LNCaP clone FGC (cell line): ENCODE data around the gene MIA.
A peak's percentile ranks its signal among the peaks of the same experiment; 100 is the strongest.

Source experiments
- DNase-seq: peaks from one replicate; pipeline ENCODE4 v3.0.0-alpha.2; 2011; ENCODE audit warnings: low read depth
- H3K4me3 ChIP-seq: 2 replicates; pipeline ENCODE4 v1.5.1; 2011; ENCODE audit warnings: mild to moderate bottlenecking, low read depth, low read length, control low read depth
- CTCF ChIP-seq: IDR thresholded peaks from 2 replicates; pipeline ENCODE4 v1.5.1; 2012; ENCODE audit warnings: mild to moderate bottlenecking; ENCODE audit not compliant: control insufficient read depth, insufficient read depth; ENCODE audit errors: extremely low read depth

The MIA gene

DNA sequence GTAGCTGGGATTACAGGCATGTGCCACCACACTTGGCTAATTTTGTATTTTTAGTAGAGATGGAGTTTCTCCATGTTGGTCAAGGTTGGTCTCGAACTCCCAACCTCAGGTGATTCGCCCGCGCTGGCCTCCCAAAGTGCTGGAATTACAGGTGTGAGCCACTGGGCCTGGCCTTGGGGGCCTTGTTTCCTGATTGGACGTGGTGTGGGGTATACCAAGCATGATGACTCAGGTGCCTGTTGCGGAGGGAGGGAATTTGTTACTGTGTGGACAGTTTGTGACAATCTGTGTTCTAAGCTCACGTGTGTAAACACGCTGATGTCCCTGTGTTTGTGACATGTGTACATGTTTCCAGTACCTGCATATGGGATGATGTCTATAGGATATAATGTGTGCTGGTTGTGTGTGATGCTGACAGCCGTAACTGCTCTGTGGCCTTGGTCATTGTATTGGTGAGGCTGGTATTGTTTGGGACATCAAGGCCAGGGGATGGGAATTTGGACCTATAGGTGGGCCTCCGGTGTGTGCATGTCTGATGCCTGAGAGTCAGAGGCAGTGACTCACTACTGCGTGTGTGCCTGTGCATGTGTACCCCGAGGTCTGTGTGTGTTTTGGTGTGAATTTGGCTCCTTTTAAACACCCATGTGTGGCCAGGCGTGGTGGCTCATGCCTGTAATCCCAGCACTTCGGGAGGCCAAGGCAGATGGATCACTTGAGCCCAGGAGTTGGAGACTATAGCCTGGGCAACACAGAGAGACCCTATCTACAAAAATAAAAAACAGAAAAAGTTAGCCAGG is 22.0 kb downstream of the MIA start:
- no peak for TF ChIP-seq CTCF
- H3K4me3 ChIP-seq: no peak overlapping the region
- no peak for DNase-seq

- 0 out of 2 replicates have a peak, but pooled peaks have one; percentile 2 for TF ChIP-seq CTCF
- H3K4me3 ChIP-seq: peak overlapping the region; percentile 55
- no peak for DNase-seq
These were observed 22.8 kb downstream of the MIA start for GRCh38 chr19:40797963-40798682.

DNA sequence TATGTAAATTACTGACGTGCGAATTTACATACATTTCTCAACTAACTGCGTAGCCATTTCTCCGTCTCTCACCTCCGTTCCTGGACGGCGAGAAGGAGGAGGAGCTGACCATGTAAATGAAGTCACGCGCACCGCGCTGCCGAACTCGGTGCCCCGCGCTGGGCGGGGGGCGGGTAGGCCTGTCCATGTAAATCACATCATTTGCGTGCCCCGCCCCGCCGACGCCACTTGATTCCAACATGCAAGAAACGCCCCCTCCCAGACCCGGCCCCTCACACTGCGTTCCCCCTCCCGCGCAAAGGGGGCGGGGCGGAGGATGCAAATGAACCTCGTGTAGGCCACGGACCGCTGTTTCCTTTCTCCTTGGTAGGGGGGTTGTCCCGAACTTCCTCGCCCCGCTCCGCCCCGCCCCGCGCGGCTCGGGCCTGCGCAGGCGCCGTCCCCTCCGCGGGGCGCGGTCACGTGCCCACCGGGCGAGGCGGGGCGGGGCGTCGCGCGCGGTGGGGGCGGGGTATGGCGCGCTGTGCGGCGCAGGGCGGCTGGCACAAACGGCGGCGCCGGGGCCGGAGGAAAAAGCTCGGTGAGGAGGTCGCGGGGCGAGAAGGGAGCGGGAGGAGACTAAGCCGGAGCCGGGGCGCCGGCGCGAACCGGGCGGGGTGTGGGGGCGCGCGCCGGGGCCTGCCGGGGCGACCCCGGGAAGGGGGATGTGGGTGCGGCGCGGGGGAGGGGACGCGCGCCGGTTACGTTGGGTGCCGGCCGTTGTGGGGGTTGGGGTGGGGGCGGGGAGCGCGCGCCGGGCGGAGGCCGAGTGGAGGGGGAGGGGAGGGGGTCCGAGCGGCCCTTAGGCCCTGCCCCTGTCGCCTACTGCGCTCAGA is 23.6 kb downstream of the MIA start, which contains the start of gene EGLN2:
Gene EGLN2 (plus strand): TSS at position 509 of the 875 bp plus-strand sequence. CDS start 1,382 bp downstream, outside the sequence.
- TF ChIP-seq CTCF: no peak
- peak within 1 kb of the TSS; percentile 68 for H3K4me3 ChIP-seq
- peak; percentile 91 for DNase-seq

DNA sequence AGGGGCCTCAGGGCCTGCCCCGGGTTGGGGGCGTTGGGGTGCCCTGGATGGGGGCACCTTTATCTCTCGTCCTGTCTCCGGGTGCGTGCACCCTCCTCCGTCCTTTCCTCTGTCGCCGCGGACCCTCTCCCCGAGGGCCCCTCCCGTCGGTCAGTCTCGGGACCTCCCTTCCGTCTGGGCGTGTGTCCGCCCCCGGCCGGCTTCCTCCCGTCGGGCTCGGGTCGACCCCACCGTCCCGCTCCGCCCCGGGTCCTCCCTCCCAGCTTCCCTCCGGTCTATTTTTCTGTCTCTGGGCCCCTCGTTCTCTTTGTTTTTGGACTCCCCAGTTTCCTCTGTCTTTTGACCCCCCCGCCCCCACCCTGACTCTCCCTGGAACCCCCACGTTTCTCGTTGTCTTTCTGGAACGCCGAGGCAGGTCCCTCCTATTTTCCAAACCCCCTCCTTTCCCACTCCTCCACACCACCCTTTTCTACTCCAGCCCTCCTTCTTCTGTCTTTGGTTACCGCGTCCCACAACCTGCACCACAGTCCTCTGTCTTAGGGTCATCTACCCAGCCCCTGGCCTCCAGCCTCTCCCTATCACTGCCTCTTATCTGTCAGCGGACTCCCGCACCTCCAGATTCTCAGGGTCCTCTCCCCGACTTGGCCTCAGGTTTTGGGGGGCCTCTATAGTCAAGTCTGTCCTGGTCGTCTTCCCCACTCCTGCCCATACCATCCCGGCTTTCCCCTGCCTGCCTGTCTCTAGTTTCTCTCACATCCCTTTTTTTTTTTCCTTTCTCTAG is 24.4 kb downstream of the MIA start:
- TF ChIP-seq CTCF: no peak

GRCh38 chr19:40800339-40800996 is 25.1 kb downstream of the MIA start:
- DNase-seq: no peak
- no peak for TF ChIP-seq CTCF

More for the DNA sequence above, 24.4 kb downstream of the MIA start:
- DNase-seq: no peak
- H3K4me3 ChIP-seq: peak overlapping the region; percentile 68

More at GRCh38 chr19:40800339-40800996, 25.1 kb downstream of the MIA start:
- H3K4me3 ChIP-seq: peak overlapping the region; percentile 68
